SU-DHL-6 (cell line): Measurements from ENCODE around the gene TMEM119.

Source experiments
- H2AFZ ChIP-seq: fragments of 200-600 bp; sonication (generic); 2 replicates; pipeline ENCODE4 v1.6.1; 2014; ENCODE audit warnings: low read depth, mild to moderate bottlenecking, moderate library complexity, mixed read lengths, antibody characterized with exemption, low read length; ENCODE audit not compliant: severe bottlenecking
- H3F3A ChIP-seq: fragments of 200-600 bp; shearing (Covaris generic); 2 replicates; pipeline ENCODE4 v1.6.0; 2016; ENCODE audit warnings: antibody characterized with exemption, mild to moderate bottlenecking; ENCODE audit not compliant: insufficient read depth
- H3K27ac ChIP-seq: fragments of 200-600 bp; sonication (generic); 2 replicates; pipeline ENCODE4 v1.5.1; 2016; ENCODE audit warnings: low read depth, mild to moderate bottlenecking, low read length, moderate library complexity, mixed read lengths
- H3K27me3 ChIP-seq: fragments of 200-600 bp; sonication (generic), shearing (Covaris generic); 2 replicates; pipeline ENCODE4 v1.6.0; 2014; ENCODE audit warnings: mild to moderate bottlenecking, low read length
- H3K36me3 ChIP-seq: fragments of 200-600 bp; sonication (generic); 2 replicates; pipeline ENCODE4 v1.6.1; 2014; ENCODE audit warnings: mild to moderate bottlenecking, low read length, mixed read lengths
- H3K4me2 ChIP-seq: fragments of 300-600, 200-600 bp; shearing (Covaris generic), sonication (generic); 2 replicates; pipeline ENCODE4 v1.6.0; 2014; ENCODE audit warnings: low read length, low read depth, mild to moderate bottlenecking; ENCODE audit not compliant: poor library complexity, severe bottlenecking
- H3K4me3 ChIP-seq: fragments of 200-600 bp; sonication (generic); 2 replicates; pipeline ENCODE4 v1.5.1; 2014; ENCODE audit warnings: antibody characterized with exemption, low read length, mild to moderate bottlenecking, mixed read lengths; ENCODE audit not compliant: insufficient read depth, poor library complexity, severe bottlenecking
- H3K79me2 ChIP-seq: fragments of 200-600 bp; sonication (generic); 2 replicates; pipeline ENCODE4 v1.6.1; 2014; ENCODE audit warnings: mild to moderate bottlenecking, low read length, moderate library complexity; ENCODE audit not compliant: insufficient read depth
- H3K9ac ChIP-seq: fragments of 200-600 bp; sonication (generic); 2 replicates; pipeline ENCODE4 v1.7.0; 2014; ENCODE audit warnings: mild to moderate bottlenecking, low read length
- H3K9me2 ChIP-seq: fragments of 200-600 bp; sonication (generic); replicated peaks from 2 replicates; pipeline ENCODE4 v1.6.1; 2014; ENCODE audit warnings: low read length; ENCODE audit not compliant: insufficient read depth
- H3K9me3 ChIP-seq: fragments of 200-600 bp; sonication (generic); 2 replicates; pipeline ENCODE4 v1.6.1; 2014; ENCODE audit warnings: low read length, mixed read lengths; ENCODE audit not compliant: insufficient read depth
- H4K20me1 ChIP-seq: fragments of 200-600 bp; sonication (generic); 2 replicates; pipeline ENCODE4 v1.6.1; 2014; ENCODE audit warnings: low read depth, mild to moderate bottlenecking, antibody characterized with exemption, low read length, moderate library complexity, mixed read lengths
- EZH2phosphoT487 ChIP-seq: fragments of 200-600 bp; sonication (generic), shearing (Covaris generic); conservative IDR thresholded peaks from 2 replicates; pipeline ENCODE4 v1.6.1; 2018; ENCODE audit warnings: mild to moderate bottlenecking, antibody characterized with exemption, low read length, moderate library complexity, mixed read lengths
- TF ChIP-seq, protein P1 (sequence below): fragments of 200-600 bp; sonication (generic); IDR thresholded peaks from one replicate; pipeline ENCODE4 v1.5.1; 2017; ENCODE audit warnings: antibody characterized with exemption, mild to moderate bottlenecking, low read length, moderate library complexity; ENCODE audit not compliant: insufficient read depth, poor library complexity, severe bottlenecking

The TMEM119 gene

DNA sequence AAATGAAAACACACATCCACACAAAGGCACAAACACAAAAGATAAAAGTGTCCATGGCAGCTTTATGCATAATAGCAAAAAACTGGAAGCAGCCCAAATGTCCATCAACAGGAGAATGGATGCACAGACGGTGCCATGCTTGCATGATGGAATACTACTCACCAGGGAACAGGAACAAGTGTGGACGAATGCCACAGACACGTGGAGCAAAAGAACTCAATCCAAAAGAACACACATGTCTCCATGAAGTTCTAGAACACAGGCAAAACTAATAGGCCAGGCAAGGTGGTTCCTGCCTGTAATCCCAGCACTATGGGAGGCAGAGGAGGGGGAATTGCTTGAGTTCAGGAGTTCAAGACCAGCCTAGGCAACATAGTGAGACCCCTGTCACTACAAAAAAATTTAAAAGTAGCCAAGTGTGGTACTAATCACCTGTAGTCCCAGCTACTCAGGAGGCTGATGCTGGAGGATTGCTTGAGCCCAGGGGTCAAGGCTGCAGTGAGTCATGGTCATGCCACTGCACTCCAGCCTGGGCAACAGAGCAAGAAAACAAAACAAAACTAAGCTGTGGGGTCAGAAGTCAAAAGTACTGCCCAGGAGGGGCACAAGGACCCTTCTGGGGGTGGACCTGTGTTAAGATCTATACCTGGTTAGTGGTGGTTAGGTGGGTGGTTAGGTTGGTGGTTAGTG lies 7.3 kb upstream of the TMEM119 start:
- H3K4me3 ChIP-seq = no peak overlapping the region
- no peaks in the 10 kb centered on the region for H3K9me3 ChIP-seq
- no peak overlapping the region for H2AFZ ChIP-seq
- H3K9ac ChIP-seq = no peak overlapping the region
- H4K20me1 ChIP-seq = no peaks in the 10 kb centered on the region
- no peaks in the 10 kb centered on the region for H3K9me2 ChIP-seq
- no peak overlapping the region for H3K27ac ChIP-seq
- no peaks in the 10 kb centered on the region for H3K27me3 ChIP-seq
- H3F3A ChIP-seq = no peaks in the 10 kb centered on the region
- TF ChIP-seq, protein P1, sequence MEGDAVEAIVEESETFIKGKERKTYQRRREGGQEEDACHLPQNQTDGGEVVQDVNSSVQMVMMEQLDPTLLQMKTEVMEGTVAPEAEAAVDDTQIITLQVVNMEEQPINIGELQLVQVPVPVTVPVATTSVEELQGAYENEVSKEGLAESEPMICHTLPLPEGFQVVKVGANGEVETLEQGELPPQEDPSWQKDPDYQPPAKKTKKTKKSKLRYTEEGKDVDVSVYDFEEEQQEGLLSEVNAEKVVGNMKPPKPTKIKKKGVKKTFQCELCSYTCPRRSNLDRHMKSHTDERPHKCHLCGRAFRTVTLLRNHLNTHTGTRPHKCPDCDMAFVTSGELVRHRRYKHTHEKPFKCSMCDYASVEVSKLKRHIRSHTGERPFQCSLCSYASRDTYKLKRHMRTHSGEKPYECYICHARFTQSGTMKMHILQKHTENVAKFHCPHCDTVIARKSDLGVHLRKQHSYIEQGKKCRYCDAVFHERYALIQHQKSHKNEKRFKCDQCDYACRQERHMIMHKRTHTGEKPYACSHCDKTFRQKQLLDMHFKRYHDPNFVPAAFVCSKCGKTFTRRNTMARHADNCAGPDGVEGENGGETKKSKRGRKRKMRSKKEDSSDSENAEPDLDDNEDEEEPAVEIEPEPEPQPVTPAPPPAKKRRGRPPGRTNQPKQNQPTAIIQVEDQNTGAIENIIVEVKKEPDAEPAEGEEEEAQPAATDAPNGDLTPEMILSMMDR = no peak
- TF ChIP-seq EZH2phosphoT487 = no peak
- H3K4me2 ChIP-seq = no peak overlapping the region
- H3K36me3 ChIP-seq = no peaks in the 10 kb centered on the region
- no peaks in the 10 kb centered on the region for H3K79me2 ChIP-seq

DNA sequence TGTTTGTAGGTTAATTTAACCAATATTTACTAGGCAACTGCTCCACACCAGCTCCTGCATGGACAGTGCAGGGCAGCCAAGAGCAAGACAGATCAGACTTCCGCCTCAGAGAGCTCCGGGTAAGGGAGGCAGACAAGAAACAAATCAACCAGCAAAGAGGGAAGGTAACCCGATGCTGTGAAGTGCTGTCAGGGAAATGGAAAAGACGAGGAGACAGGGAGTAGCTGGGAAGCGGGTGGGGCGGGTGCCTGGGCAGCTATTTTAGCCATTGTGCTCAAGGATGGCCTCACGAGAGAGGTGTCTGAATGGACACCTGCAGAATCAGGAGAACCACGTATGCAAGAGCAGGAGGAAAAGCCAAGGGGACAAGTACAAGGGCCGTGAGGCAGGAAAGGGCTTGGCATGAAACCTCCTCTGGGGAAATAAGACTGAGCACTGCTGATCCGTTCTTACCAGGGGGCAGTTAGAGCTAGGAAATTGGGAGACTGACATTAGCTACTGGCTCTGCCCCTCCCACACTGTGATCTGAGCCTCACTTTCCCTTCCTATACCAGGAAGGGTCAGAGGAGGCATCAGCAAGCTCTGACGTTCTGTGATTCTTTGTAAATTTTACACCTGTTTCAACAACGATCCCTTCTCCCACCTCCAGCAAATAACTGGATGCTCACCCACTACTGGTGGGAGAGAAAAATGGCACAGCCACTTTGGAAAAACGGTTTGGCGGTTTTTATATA lies 6.5 kb upstream of the TMEM119 start:
- no peaks in the 10 kb centered on the region for H3K9me2 ChIP-seq
- TF ChIP-seq, protein P1 = no peak
- no peak for TF ChIP-seq EZH2phosphoT487
- no peaks in the 10 kb centered on the region for H3K79me2 ChIP-seq
- H4K20me1 ChIP-seq = no peaks in the 10 kb centered on the region
- no peaks in the 10 kb centered on the region for H3F3A ChIP-seq
- no peak overlapping the region for H2AFZ ChIP-seq
- H3K36me3 ChIP-seq = no peaks in the 10 kb centered on the region
- no peaks in the 10 kb centered on the region for H3K9me3 ChIP-seq
- H3K9ac ChIP-seq = no peak overlapping the region
- H3K4me2 ChIP-seq = no peak overlapping the region
- no peak overlapping the region for H3K4me3 ChIP-seq
- no peak overlapping the region for H3K27ac ChIP-seq
- no peaks in the 10 kb centered on the region for H3K27me3 ChIP-seq

DNA sequence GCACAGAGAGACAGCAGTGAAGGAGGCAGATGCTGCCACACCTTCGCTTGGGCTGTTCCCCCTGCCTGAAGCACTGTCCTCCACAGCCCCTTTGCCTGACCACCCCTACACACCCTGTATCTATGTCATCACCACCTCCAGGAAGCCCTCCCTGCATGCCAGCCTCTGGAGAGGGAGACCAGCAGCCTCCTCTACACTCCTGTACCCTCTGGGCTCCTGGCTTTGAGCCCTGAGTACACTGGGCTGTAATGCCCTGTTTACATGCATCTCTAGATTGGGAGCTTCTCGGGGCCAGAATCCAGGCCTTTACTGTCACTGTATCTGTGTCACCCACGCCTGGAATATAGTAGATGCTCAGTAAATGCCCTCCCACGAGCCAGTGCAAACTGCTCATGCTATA lies 5.9 kb upstream of the TMEM119 start:
- Histone ChIP-seq H2AFZ (no peak overlapping the region), H3K9ac (no peak overlapping the region)
- TF ChIP-seq EZH2phosphoT487 = no peak
- TF ChIP-seq, protein P1 = no peak

More for the DNA sequence above, 5.9 kb upstream of the TMEM119 start:
- H4K20me1 ChIP-seq = no peaks in the 10 kb centered on the region
- no peaks in the 10 kb centered on the region for H3F3A ChIP-seq
- no peaks in the 10 kb centered on the region for H3K9me2 ChIP-seq
- H3K27me3 ChIP-seq = no peaks in the 10 kb centered on the region
- no peaks in the 10 kb centered on the region for H3K9me3 ChIP-seq
- H3K36me3 ChIP-seq = no peaks in the 10 kb centered on the region
- no peak overlapping the region for H3K27ac ChIP-seq
- no peak overlapping the region for H3K4me2 ChIP-seq
- H3K4me3 ChIP-seq = no peak overlapping the region
- H3K79me2 ChIP-seq = no peaks in the 10 kb centered on the region
